Esophagus (tissue), 2 donors: Measurements from ENCODE around the gene NDUFA3. TPM values are rescaled to one million over a fixed set of nuclear protein-coding genes. Genes with fewer than 3 reads are reported as not detected.

Experiments used
- polyA plus RNA-seq, 2 donors: library from polyadenylated mRNA; stranded (reverse); fragments of 200-250 nt; gene quantifications; one replicate each; pipeline ENCODE4 v1.2.3, GENCODE V29; 2013
- donor health status: healthy with polysubstance abuse.
- donor health status: Bipolar disorder and iron deficiency.

The NDUFA3 gene
- polyA plus RNA-seq, 2 donors = 147 to 303 TPM

Other genes starting within 250 kb of the NDUFA3 start
- gene MYADM, start 235.0 kb upstream of the NDUFA3 start, polyA plus RNA-seq = 10 to 100 TPM in 1 of 2 donors, 1 to 10 TPM in 1; 9.3 to 20.4 TPM
- under 1 TPM in 1 of 2 donors, not detected in 1; 0.01 TPM for gene PRKCG, start 220.7 kb upstream of the NDUFA3 start, polyA plus RNA-seq
- gene CACNG7, start 193.6 kb upstream of the NDUFA3 start, polyA plus RNA-seq = not detected
- gene CACNG8, start 139.9 kb upstream of the NDUFA3 start, polyA plus RNA-seq = under 1 TPM; 0.01 to 0.04 TPM
- gene CACNG6, start 111.2 kb upstream of the NDUFA3 start, polyA plus RNA-seq = not detected
- not detected for gene VSTM1, start 39.0 kb upstream of the NDUFA3 start, polyA plus RNA-seq
- gene TARM1, start 21.5 kb upstream of the NDUFA3 start, polyA plus RNA-seq = not detected
- 1 to 10 TPM in 1 of 2 donors, under 1 TPM in 1; 0.73 to 1.0 TPM for gene OSCAR, start 2.1 kb upstream of the NDUFA3 start, polyA plus RNA-seq
- 10 to 100 TPM; 11.8 to 13.2 TPM for gene TFPT, start 12.8 kb downstream of the NDUFA3 start, polyA plus RNA-seq
- gene PRPF31, start 12.9 kb downstream of the NDUFA3 start, polyA plus RNA-seq = 10 to 100 TPM; 38.9 to 44.3 TPM
- 10 to 100 TPM; 21.3 to 23.0 TPM for gene CNOT3, start 34.9 kb downstream of the NDUFA3 start, polyA plus RNA-seq
- gene LENG1, start 56.9 kb downstream of the NDUFA3 start, polyA plus RNA-seq = 1 to 10 TPM; 4.9 to 7.0 TPM
- 10 to 100 TPM in 1 of 2 donors, 1 to 10 TPM in 1; 2.9 to 11.0 TPM for gene TMC4, start 70.3 kb downstream of the NDUFA3 start, polyA plus RNA-seq
- 10 to 100 TPM; 21.4 to 22.0 TPM for gene MBOAT7, start 86.7 kb downstream of the NDUFA3 start, polyA plus RNA-seq
- 10 to 100 TPM; 17.9 to 55.0 TPM for gene TSEN34, start 88.5 kb downstream of the NDUFA3 start, polyA plus RNA-seq
- 1,000 to 10,000 TPM; 2,177 to 3,000 TPM for gene RPS9, start 98.0 kb downstream of the NDUFA3 start, polyA plus RNA-seq
- gene LILRB3, start 120.2 kb downstream of the NDUFA3 start, polyA plus RNA-seq = under 1 TPM; 0.63 to 0.75 TPM
- under 1 TPM; 0.08 to 0.26 TPM for gene LILRA6, start 139.9 kb downstream of the NDUFA3 start, polyA plus RNA-seq
- gene LILRB5, start 154.4 kb downstream of the NDUFA3 start, polyA plus RNA-seq = under 1 TPM; 0.63 to 0.92 TPM
- under 1 TPM; 0.39 to 0.67 TPM for gene LILRB2, start 178.3 kb downstream of the NDUFA3 start, polyA plus RNA-seq
- gene LILRA5, start 210.3 kb downstream of the NDUFA3 start, polyA plus RNA-seq = under 1 TPM; 0.12 to 0.34 TPM
- gene LILRA4, start 236.3 kb downstream of the NDUFA3 start, polyA plus RNA-seq = under 1 TPM in 1 of 2 donors, not detected in 1; 0.06 TPM